Measurements from ENCODE around the gene ZFYVE9. TPM values are rescaled to one million over a fixed set of nuclear protein-coding genes. Genes with fewer than 3 reads are reported as not detected.

ZFYVE9 gene
- total RNA-seq, 4 donors from 2014 or later: 29.5 to 60.4 (median 33.2) TPM

DNA sequence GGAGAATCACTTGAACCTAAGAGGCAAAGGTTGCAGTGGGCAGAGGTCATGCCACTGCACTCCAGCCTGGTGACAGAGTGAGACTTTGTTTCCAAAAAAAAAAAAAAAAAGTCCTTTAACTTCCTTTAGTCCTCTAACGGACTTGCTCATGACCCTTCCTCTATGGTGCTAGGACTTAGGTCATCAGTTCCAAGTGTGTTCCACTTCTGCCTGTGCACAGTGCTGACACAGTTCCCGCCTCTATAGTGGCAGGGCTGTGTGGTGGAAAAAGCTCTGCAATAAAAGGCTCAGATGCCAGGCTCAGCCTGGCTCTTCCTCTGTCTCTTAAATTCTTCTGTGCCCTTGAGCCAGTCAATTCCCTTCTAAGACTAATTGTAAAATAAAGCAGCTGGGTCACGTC lies 202.1 kb downstream of the ZFYVE9 start:
- Histone ChIP-seq H3K27me3 (no peaks in the 10 kb centered on the region), H3K4me3 (no peak overlapping the region), H3K27ac (no peak overlapping the region), H3K9me3 (no peaks in the 10 kb centered on the region), H3K36me3 (peaks cover 44% of the 10 kb centered on the region), H3K4me1 (peaks cover 6% of the 10 kb centered on the region)
- 82% methylated on average over 3 of the region's 3 CpGs for WGBS
- no peak for DNase-seq (ENCODE audit: low spot score in 2 of 2)
- TF ChIP-seq EP300 (IDR thresholded peaks at IDR 0.05) (no peak), POLR2A (IDR thresholded peaks at IDR 0.05) (no peak), POLR2AphosphoS5 (IDR thresholded peaks at IDR 0.05) (no peak)
- TF ChIP-seq, protein P1, sequence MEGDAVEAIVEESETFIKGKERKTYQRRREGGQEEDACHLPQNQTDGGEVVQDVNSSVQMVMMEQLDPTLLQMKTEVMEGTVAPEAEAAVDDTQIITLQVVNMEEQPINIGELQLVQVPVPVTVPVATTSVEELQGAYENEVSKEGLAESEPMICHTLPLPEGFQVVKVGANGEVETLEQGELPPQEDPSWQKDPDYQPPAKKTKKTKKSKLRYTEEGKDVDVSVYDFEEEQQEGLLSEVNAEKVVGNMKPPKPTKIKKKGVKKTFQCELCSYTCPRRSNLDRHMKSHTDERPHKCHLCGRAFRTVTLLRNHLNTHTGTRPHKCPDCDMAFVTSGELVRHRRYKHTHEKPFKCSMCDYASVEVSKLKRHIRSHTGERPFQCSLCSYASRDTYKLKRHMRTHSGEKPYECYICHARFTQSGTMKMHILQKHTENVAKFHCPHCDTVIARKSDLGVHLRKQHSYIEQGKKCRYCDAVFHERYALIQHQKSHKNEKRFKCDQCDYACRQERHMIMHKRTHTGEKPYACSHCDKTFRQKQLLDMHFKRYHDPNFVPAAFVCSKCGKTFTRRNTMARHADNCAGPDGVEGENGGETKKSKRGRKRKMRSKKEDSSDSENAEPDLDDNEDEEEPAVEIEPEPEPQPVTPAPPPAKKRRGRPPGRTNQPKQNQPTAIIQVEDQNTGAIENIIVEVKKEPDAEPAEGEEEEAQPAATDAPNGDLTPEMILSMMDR (IDR thresholded peaks at IDR 0.05): no peak

DNA sequence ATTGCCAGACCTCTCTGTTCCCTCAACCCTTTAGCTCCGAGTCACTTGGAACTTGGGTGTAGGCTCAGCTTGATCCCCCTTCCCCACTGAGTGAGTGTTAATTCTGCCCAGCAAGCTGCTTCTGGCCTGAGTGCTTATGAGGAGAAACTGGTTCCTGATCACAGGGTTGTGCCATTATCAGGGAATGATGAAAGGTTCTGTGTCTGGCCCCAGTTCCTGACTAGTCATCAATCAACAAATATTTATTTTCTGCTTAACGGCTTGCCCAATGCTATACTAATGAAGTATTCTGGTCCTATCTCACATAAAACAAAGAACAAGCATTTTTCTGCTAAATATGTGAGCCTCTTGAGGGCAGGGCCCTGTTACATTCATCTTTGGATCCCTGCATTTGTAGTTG lies 203.4 kb downstream of the ZFYVE9 start:
- 86% methylated on average over 2 of the region's 2 CpGs for WGBS
- no peaks in the 10 kb centered on the region for H3K27me3 ChIP-seq
- H3K9me3 ChIP-seq: no peaks in the 10 kb centered on the region
- H3K4me3 ChIP-seq: no peak overlapping the region
- peaks cover 6% of the 10 kb centered on the region for H3K4me1 ChIP-seq
- peaks cover 33% of the 10 kb centered on the region for H3K36me3 ChIP-seq
- no peak for DNase-seq (ENCODE audit: low spot score in 2 of 2)
- H3K27ac ChIP-seq: no peak overlapping the region
- TF ChIP-seq POLR2A (IDR thresholded peaks at IDR 0.05) (no peak), EP300 (IDR thresholded peaks at IDR 0.05) (no peak), POLR2AphosphoS5 (IDR thresholded peaks at IDR 0.05) (no peak)
- TF ChIP-seq, protein P1 (IDR thresholded peaks at IDR 0.05): no peak

DNA sequence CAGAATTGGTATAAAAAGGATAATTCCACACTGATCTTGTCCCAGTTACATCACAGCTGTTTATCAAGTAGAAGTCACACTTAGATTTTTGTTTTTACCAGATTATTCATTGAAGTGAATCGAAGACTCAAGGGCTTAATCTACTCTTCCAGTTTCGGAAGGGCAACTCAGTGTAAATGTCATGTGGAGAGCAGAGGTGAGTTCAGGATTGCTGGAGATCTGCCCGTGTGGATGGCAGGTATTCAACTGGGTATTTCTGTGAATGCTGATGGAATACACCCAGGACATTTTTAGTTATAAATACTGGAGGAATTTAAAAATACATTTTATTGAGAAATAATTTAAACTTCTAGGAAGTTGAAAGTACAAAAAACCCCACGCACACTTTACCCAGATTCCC lies 204.8 kb downstream of the ZFYVE9 start:
- no peak overlapping the region for H3K27ac ChIP-seq
- H3K27me3 ChIP-seq: no peaks in the 10 kb centered on the region
- no peak for DNase-seq (ENCODE audit: low spot score in 2 of 2)
- H3K36me3 ChIP-seq: peaks cover 43% of the 10 kb centered on the region
- TF ChIP-seq, protein P1 (IDR thresholded peaks at IDR 0.05): no peak
- TF ChIP-seq POLR2A (IDR thresholded peaks at IDR 0.05) (no peak), POLR2AphosphoS5 (IDR thresholded peaks at IDR 0.05) (no peak), EP300 (IDR thresholded peaks at IDR 0.05) (no peak)
- no peak overlapping the region for H3K4me3 ChIP-seq
- WGBS: 89% methylated on average over 4 of the region's 4 CpGs
- H3K9me3 ChIP-seq: no peaks in the 10 kb centered on the region
- H3K4me1 ChIP-seq: peaks cover 6% of the 10 kb centered on the region

DNA sequence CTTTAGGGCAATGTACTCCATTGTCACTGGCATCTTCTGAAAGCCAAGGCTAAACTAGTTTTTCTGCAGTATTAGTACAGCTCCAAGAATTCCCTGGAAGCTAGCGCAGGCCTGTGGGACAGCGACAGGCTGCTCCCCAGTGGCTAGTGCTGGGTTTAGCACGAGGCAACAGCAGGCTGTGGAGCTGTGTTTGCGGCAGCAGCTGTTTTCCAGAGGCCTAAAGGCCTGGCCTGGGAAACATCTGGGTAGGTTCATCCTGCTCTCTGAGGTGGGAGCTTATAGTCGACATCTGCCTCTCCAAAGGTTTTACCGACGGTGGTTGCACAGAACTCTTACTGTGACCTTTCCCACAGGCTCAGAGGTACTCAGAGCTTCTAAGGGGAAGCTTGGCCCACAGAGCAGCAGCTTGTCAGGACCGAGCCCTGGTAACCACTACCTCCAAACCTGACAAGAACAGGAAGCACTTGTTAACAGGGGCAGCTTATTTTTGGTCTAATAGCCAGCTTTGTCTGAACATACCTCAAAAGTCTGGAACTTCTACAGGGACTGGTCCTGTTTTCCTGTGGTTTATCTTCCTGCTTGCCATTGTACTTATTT lies 206.9 kb downstream of the ZFYVE9 start:
- no peak overlapping the region for H3K27ac ChIP-seq
- peaks cover 6% of the 10 kb centered on the region for H3K4me1 ChIP-seq
- TF ChIP-seq, protein P1 (IDR thresholded peaks at IDR 0.05): no peak
- TF ChIP-seq POLR2A (IDR thresholded peaks at IDR 0.05) (no peak), EP300 (IDR thresholded peaks at IDR 0.05) (no peak)
- peaks cover 62% of the 10 kb centered on the region for H3K36me3 ChIP-seq
- 35% methylated on average over 4 of the region's 8 CpGs for WGBS
- no peak for DNase-seq (ENCODE audit: low spot score in 2 of 2)
- no peaks in the 10 kb centered on the region for H3K27me3 ChIP-seq
- H3K4me3 ChIP-seq: no peak overlapping the region
- no peaks in the 10 kb centered on the region for H3K9me3 ChIP-seq

DNA sequence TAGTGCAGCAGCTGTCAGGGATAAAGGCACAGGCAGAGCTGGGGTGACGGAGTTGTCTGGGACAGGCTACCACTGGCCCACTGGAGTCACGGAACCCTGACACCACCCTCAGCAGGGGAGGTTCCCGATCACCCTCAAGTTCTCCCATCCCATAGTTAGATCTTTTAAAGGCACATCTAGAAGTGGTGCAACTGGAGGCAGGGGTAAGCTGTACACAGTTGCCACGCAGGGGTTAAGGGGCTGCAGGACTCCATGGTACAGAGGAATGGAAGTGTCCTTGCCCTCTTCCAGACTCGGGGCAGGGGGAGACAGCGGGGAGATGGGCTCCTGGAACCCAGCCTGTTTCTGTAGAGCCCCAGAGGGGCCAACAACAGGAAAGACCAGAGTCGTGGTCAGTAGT lies 210.8 kb downstream of the ZFYVE9 start:
- TF ChIP-seq POLR2AphosphoS5 (IDR thresholded peaks at IDR 0.05) (no peak), EP300 (IDR thresholded peaks at IDR 0.05) (no peak), POLR2A (IDR thresholded peaks at IDR 0.05) (no peak)
- TF ChIP-seq, protein P1 (IDR thresholded peaks at IDR 0.05): no peak
- H3K9me3 ChIP-seq: no peaks in the 10 kb centered on the region
- DNase-seq (ENCODE audit: low spot score in 2 of 2): no peak
- H3K36me3 ChIP-seq: peaks cover 73% of the 10 kb centered on the region
- H3K27ac ChIP-seq: no peak overlapping the region
- WGBS: 89% methylated on average over 6 of the region's 7 CpGs
- no peak overlapping the region for H3K4me3 ChIP-seq
- no peaks in the 10 kb centered on the region for H3K27me3 ChIP-seq
- peaks cover 6% of the 10 kb centered on the region for H3K4me1 ChIP-seq

Data from suprapubic skin (tissue), 4 donors.